DMS79 (cell line): ENCODE measurements around the gene GRAMD4.

ENCODE experiments used
- DNase-seq: peaks from one replicate; lab custom pipeline; 2025; lab: John Stamatoyannopoulos, UW

GRAMD4 gene

DNA sequence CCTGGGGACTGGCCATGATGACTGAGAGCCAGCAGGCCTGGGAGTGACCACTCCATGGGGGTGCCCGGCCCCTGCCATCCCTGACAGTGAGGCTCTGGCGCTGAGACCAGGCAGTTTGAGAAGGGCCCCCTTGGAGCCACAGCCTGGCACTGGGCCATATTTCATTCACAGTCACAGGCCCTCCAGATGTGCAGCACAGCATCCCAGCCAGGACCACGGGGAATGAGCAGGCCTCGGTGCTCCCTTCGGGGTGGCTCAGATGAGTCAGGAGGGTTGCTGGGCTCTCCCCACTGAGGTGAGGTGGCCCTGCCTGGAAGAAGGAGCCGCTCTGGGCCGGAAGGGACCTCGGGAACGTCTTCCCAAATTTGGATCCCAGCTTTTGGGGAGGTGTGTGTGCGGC is 53.0 kb downstream of the GRAMD4 start:
- DNase-seq = no peak

GRCh38 chr22:46673662-46674236 is 53.6 kb downstream of the GRAMD4 start:
- DNase-seq = no peak

GRCh38 chr22:46674367-46674781 is 54.2 kb downstream of the GRAMD4 start:
- no peak for DNase-seq

DNA sequence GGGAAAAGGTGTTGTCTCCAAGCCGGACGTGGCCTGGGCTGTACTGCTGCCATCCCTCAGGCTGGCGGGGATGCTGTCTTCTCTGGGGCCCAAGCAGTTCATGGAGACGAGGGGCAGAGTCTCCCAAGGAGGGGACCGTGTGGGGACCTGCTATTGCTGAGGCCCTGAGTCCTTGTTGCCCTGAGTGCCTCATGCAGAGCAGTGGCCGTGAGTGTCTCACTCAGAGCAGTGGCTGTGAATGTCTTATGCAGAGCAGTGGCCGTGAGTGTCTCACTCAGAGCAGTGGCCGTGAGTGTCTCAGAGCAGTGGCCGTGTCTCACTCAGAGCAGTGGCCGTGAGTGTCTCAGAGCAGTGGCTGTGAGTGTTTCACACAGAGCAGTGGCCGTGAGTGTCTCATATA is 54.7 kb downstream of the GRAMD4 start:
- DNase-seq = no peak

- no peak for DNase-seq
These were observed 55.3 kb downstream of the GRAMD4 start for GRCh38 chr22:46675479-46675878.

GRCh38 chr22:46675938-46676337 is 55.8 kb downstream of the GRAMD4 start:
- no peak for DNase-seq

DNA sequence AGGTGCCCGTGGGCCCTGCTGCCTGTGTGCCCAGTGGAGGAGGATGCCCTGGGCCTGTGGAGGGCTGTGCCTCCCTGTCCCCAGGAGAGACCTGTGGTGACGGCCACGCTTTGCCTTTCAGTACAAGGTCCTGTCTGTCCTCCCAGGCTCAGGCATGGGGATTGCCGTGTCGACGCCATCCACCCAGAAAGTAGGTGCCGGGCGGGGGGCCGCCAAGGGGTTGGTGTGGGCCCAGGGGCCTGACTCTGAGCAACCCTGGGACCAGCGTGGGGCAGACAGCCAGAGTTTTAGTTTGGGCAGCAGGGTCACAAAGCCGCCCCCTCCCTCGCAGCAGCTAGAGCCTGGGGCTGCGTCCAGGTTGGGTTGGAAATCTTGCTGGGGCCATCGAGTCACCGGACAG is 56.3 kb downstream of the GRAMD4 start:
- no peak for DNase-seq

- no peak for DNase-seq
These were observed 56.7 kb downstream of the GRAMD4 start for GRCh38 chr22:46676881-46677280.

DNA sequence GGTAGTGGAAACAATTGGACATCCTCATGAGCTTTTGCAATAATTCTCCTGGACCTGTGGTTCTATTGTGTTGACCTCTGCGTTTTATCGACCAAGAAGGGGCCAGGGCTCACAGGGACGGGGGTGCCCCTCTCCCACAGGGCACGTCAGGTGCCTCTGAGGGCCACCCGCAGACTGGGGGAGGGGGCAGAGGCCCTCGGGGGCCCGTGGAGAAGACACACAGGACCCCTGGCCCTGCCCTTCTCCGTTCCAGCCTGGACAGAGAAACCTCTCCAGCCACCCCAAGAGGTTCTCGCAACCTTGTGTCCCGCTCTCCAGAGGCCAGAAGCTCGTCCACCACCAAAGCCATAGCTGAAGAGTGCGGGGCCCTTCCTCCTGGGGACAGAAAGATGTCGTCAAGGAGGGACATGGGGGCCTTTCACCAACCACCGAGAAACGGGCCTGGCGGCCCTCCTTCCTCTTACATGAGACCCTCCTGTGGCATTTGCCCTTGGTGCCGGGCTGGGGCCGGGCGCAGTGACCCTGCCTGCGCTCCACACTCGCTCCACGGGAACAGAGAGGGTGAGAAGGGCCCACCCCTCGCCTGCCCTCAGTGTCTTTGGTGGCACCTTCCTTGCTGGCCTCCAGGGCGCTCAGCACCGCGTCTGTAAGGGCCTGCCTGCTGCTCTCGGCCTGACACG is 57.3 kb downstream of the GRAMD4 start:
- DNase-seq = no peak

DNA sequence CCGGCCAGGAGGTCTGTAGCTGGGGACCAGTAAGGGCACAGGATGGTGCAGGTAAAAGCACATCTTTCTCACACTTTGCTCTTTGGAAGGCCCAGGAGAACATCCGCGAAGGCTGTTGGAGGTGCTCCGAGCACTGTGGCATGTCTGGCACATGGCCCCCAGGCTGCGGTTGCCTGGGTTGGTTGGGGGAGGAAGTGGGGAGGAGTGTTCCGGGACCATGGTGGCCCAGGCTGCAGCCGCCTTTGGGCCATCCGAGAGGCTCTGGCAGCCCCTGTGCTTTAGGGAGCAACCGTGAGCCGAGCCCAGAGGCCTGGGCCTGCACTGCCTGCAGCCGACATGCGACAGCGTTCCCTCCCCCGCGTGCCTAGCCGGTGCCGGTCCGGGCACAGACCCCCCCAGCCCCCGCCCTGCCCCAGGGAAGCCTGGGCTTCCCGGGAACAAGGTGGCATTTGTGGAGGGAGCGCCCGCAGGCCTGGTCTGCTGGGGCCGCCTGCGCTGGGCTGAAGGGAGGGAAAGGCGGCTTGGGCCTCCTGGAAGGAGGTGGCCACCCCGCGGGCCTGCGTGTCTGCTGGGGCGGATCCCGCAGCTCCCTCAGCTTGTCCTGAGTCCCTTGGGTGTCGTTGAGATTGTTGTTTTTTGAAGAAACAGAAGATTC is 57.9 kb downstream of the GRAMD4 start:
- DNase-seq = no peak

DNA sequence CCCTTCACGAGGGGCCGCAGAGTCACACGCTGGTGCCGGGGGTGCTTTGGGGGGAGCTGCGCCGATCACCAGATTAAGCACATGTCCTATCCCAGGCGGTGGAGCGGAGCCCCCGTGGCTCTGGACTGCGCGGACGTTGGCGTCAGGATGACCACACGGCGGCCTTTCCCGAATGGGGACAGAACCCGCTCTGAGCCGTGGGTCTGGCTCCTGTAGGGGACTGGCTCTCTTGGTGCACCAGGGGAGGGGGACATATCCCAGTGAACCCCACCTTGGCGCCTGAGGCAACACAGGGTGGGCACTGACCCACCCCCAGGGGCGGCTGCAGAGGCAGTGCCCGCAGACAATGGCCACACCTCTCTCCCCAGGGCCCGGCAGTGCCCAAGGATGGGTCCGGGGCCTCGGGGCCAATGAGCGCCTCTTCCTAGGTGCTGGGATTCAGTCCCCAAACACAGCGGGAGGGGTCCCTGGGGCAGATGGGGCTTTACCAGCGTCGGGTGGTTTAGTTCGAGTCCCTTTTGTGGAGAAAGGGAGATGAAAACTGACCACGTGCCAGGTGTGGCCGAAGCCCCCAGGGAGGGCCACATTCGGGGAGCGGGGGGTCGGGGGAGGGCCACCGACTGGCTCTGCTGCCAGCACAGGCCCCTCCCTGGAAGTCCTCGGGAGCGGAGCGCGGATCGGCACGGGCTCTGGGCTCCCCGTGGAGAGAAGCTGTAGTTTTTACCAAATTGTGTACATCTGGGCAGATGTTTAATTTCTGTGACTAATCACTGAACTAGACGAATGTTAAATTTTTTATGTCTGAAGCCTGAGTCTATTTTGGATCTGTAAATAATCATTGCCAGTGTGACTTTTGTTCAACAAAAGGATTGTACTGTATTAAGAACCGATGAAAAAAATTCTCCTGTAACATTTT is 58.9 kb downstream of the GRAMD4 start:
- DNase-seq = no peak

DNA sequence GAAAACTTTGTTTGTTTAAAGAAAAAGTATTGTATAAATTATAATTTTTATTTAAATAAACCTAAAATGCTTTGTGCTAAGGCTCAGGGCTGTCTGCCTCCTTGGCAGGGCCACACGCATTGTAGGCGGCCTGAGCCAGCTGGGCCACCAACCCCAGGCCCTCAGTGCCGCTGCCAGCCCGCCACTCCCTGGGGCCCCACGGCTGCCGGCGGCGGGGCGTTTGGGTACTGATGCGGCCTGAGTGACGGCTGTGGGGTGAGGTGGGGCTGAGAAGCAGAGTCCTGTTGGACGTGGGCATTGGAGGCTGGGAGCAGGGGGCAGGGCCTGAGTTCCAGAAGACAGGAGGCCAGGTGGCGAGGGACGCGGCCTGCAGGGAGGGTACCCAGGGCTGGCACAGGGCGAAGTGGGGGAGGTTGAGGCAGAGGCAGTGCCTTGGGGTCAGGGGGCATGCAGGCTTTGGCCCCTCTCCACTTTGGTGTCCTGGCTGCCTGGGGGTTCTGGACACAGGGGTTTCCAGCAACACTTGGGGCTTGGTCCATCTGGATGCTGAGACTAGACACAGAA is 59.6 kb downstream of the GRAMD4 start:
- DNase-seq = no peak

DNA sequence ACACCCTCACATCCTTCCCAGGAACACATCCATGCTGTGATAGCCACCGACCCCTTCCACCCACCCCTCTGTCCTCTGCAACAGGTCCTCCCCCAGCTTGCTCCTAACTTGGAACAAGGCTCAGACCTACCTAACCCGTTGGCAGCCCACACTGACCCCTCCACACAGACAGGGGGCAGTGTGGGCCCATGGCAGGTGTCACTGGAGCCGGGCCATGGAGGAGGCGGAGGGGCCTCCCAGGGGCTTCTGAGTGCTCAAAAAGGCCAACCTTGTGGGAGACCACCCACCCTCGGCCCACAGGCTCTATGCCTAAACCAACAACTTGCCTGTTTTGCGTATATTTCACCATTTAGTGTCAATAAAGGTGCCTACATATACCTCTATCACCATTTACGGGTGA is 60.8 kb downstream of the GRAMD4 start:
- DNase-seq = no peak

DNA sequence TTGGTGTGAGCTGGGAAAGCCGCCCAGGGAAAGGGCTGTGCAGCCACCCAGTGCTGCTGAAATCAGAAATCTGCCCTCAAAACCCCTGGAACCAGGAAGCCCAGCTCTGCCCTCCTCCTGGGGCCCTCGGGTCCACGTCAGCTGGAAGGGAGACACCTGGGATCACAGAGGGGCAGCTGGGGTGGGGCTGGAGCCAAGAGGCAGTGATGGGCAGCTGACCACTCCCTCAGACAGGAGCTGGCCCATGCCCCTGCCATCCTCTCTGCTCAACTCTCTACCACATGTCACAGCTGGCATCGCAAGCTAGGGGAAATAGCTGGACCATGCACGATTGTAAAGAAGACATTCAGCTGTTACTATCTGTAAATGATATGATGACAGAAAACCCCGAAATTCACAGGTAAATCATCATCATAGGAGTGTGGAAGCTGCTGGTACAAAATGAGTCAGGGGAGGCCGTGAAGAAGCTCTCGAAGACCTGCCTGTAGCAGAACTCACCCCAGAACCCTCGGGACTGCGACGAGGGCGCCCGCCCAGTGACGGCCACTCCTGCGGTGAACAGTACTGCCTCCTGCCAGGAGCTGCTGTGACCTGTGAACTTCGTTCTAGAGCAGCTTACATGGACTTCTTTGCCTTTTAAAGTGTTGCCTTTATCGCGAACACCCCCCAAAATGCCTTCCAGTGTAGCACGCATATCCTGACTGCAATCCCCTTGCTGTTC is 62.0 kb downstream of the GRAMD4 start:
- DNase-seq = no peak

DNA sequence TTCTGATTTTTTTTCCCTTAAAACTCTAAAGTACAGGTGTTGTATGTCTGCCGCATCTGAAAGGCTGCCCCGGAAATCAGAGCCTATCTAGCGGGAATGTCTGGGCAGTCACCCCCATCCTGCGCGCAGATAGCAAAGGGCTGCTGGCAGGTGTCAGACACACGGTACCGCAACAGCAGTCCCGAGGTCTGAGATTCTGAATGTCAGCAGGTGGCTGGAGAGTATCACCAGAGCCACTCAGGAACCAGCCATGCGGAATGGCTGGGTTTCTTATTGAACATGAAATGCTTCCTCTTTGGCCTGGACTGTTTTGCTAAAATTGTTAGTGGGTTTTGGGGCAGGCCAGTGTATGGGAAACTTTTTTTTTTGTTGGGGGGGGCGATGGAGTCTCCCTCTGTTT is 64.5 kb downstream of the GRAMD4 start:
- peak; percentile 22 for DNase-seq

- no peak for DNase-seq
These were observed 66.2 kb downstream of the GRAMD4 start for GRCh38 chr22:46686221-46687047.

DNA sequence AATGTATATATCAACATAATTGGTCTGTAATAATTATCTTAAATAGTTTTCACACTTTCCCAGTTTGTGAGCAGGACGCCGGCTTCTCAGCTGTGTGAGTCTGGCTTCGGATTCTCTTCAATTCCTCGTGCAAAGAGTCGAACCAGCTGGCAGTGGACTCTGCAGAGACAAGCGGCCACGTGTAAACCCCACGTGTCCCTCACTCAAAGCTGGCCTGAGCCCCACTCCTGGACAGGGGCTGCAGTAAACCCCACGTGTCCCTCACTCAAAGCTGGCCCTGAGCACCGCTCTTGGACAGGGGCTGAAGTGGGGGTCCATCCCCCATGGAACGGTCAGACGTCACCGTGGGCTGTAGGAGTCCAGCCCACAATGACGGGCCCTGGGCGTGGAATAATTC is 66.9 kb downstream of the GRAMD4 start:
- no peak for DNase-seq

GRCh38 chr22:46687460-46687859 is 67.3 kb downstream of the GRAMD4 start:
- no peak for DNase-seq

DNA sequence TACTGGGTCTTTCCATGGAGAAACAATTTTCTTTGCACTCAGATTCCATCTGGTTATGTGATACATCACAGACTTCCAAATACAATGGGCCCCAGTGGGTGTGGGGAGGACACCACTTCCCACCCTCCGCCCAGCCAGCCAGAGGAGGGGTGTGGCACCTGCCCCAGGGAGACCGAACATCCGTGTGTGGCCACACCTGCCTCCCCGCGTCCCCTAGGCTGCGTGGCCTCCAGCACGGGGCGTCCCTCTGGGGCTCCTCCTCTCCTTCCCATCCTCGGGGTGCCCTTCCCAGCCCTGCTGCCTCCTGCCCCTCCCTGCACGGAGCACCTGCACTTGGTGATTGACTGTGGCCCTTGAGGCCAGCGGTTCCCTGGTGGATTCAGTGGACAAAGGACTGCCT is 68.8 kb downstream of the GRAMD4 start:
- DNase-seq = peak; percentile 7

GRCh38 chr22:46690146-46690545 is 70.0 kb downstream of the GRAMD4 start:
- no peak for DNase-seq

- no peak for DNase-seq
These were observed 71.4 kb downstream of the GRAMD4 start for GRCh38 chr22:46691571-46691970.
